Measurements from ENCODE around the gene TYK2.
"Not testable (repeated sequence)": the region's sequence is repeated elsewhere in the genome, so short reads cannot be mapped to it uniquely, and the experiment has no call there.

The TYK2 gene

GRCh38 chr19:10380313-10381102 lies at the start of gene TYK2:
Gene TYK2, minus strand, starts transcription at chr19:10380572. Its CDS starts 2,166 bp downstream, at chr19:10378406.
- DNase-seq: peak; percentile 89

GRCh38 chr19:10428996-10429381 lies 48.6 kb upstream of the TYK2 start:
- DNase-seq: no peak

- DNase-seq: no peak
Observed at GRCh38 chr19:10427169-10427568, 46.8 kb upstream of the TYK2 start.

GRCh38 chr19:10424011-10424637 lies 43.8 kb upstream of the TYK2 start:
- no peak for DNase-seq

GRCh38 chr19:10422846-10423245 lies 42.5 kb upstream of the TYK2 start:
- DNase-seq: no peak

GRCh38 chr19:10422046-10422461 lies 41.7 kb upstream of the TYK2 start:
- no peak for DNase-seq

- DNase-seq: no peak
Observed at GRCh38 chr19:10421240-10422045, 41.1 kb upstream of the TYK2 start.

- no peak for DNase-seq
Observed at GRCh38 chr19:10420444-10421239, 40.3 kb upstream of the TYK2 start, which contains the start of gene PDE4A. Gene PDE4A, plus strand, starts transcription at chr19:10420538. Its CDS starts 227 bp downstream, at chr19:10420765.

- DNase-seq: no peak
Observed at GRCh38 chr19:10419646-10420443, 39.5 kb upstream of the TYK2 start.

- DNase-seq: no peak
Observed at GRCh38 chr19:10419200-10419645, 38.9 kb upstream of the TYK2 start.

- DNase-seq: no peak
Observed at GRCh38 chr19:10418485-10419199, 38.3 kb upstream of the TYK2 start.

- no peak for DNase-seq
Observed at GRCh38 chr19:10418235-10418484, 37.8 kb upstream of the TYK2 start.

- no peak for DNase-seq
Observed at GRCh38 chr19:10417541-10418234, 37.3 kb upstream of the TYK2 start.

GRCh38 chr19:10416380-10417257 lies 36.2 kb upstream of the TYK2 start:
- DNase-seq: peak; percentile 47

GRCh38 chr19:10416083-10416379 lies 35.7 kb upstream of the TYK2 start:
- no peak for DNase-seq

GRCh38 chr19:10412257-10412977 lies 32.0 kb upstream of the TYK2 start:
- DNase-seq: no peak

GRCh38 chr19:10411224-10411623 lies 30.9 kb upstream of the TYK2 start:
- not testable (repeated sequence) for DNase-seq

- no peak for DNase-seq
Observed at GRCh38 chr19:10408511-10409283, 28.3 kb upstream of the TYK2 start.
